Heart left ventricle (tissue), 16 donors: ENCODE results near the gene ZEB1. TPM values are rescaled to one million over a fixed set of nuclear protein-coding genes. Genes with fewer than 3 reads are reported as not detected.

Experiments
- ATAC-seq, 4 donors: fragments of 200-7000 bp; cut with Tn5 transposase; one replicate each; pipeline ENCODE4 v1.9.1; 2020 to 2022; ENCODE audit warnings: moderate library complexity in 4 of 4, mild to moderate bottlenecking in 3 of 4, moderate number of reproducible peaks in 1 of 4
- DNase-seq, 5 donors: peaks; one replicate each; pipeline ENCODE4 v3.0.0-alpha.2; 2020
- H3K27ac ChIP-seq, 12 donors: fragments of 200-600 bp; sonication (generic) in 4 of 12; one replicate each; pipeline versions ENCODE4 v1.5.0 to v1.8.0; 2016 to 2022; ENCODE audit warnings: mild to moderate bottlenecking in 2 of 12
- H3K27me3 ChIP-seq, 9 donors: fragments of 200-600 bp; sonication (generic) in 2 of 9; one replicate each; pipeline versions ENCODE4 v1.5.1 to v1.8.0; 2016 to 2022; ENCODE audit warnings: mild to moderate bottlenecking in 3 of 9
- H3K36me3 ChIP-seq, 9 donors: fragments of 200-600 bp; sonication (generic) in 2 of 9; one replicate each; pipeline versions ENCODE4 v1.5.0 to v1.8.0; 2018 to 2022; ENCODE audit warnings: mild to moderate bottlenecking in 2 of 9
- H3K4me1 ChIP-seq, 12 donors: fragments of 200-600 bp; sonication (generic) in 4 of 12; one replicate each; pipeline versions ENCODE4 v1.5.0 to v1.8.0; 2016 to 2022; ENCODE audit warnings: mild to moderate bottlenecking in 3 of 12
- H3K4me3 ChIP-seq, 12 donors: fragments of 200-600 bp; sonication (generic) in 4 of 12; one replicate each; pipeline versions ENCODE4 v1.5.0 to v1.8.0; 2017 to 2022; ENCODE audit warnings: mild to moderate bottlenecking in 9 of 12, moderate library complexity in 4 of 12
- H3K9me3 ChIP-seq, 12 donors: fragments of 200-600 bp; sonication (generic) in 4 of 12; one replicate each; pipeline versions ENCODE4 v1.5.0 to v1.8.0; 2016 to 2022; ENCODE audit warnings: mild to moderate bottlenecking in 1 of 12
- CTCF ChIP-seq, 12 donors: fragments of 200-600 bp; sonication (generic) in 4 of 12; IDR thresholded peaks; one replicate each; pipeline versions ENCODE4 v1.5.0 to v1.8.0; 2018 to 2022; ENCODE audit warnings: antibody characterized with exemption in 12 of 12, mild to moderate bottlenecking in 5 of 12
- POLR2A ChIP-seq, 2 donors: fragments of 450-650 bp; IDR thresholded peaks; one replicate each; pipeline ENCODE4 v1.6.1; 2017; ENCODE audit warnings: antibody characterized with exemption in 2 of 2, mild to moderate bottlenecking in 2 of 2, moderate library complexity in 2 of 2
- WGBS, 4 donors: extraction: QIAGEN DNeasy Blood & Tissue Kit in 2 of 4; methylation state at CpG; one replicate each; pipeline versions ENCODE4 v1.1.5 to v1.1.7; 2013 to 2018; 5-methylcytosine and 5-hydroxymethylcytosine counted together
- intact Hi-C, 10 donors: fragments of 100-400 bp; cut with DNase I; formaldehyde crosslinking; loops; one replicate each; pipeline versions ENCODE4 v1.11.1 to v1.14.2; 2022
- polyA plus RNA-seq, 2 donors: library from polyadenylated mRNA; stranded (reverse); fragments of 200-250 nt; gene quantifications; one replicate each; pipeline ENCODE4 v1.2.3, GENCODE V29; 2013
- total RNA-seq, 9 donors: library from RNA; depleted of rRNA in 2 of 9; stranded (reverse); fragments of >200 nt in 2 of 9; fragmentation: NEBNext Ultra II Directional in 3 of 9; extraction: Animal tissue kit (Norgen Biotek cat#: 25700) in 3 of 9; gene quantifications; one replicate each; pipeline versions ENCODE4 v1.1.0 to v1.2.4, GENCODE V29; 2016 to 2023
- donor health status: ischemic (EF 13 %, LVEDD 7.1; RV severe dilation, severe dysfunction).
- donor health status: healthy with polysubstance abuse.
- donor health status: DM: no; HTN: yes; CAD: no.
- donor health status: DM: no; HTN: no; CAD: no.
- donor health status: ischemic (EF 25% LVEDD 6.9; RV normal size, moderate dysfunction).
- donor health status: ischemic (EF 25% LVEDD 5.7; RV mildly dilated, moderate dysfunction).
- donor health status: healthy.
- donor health status: DM: yes; HTN: yes; CAD: no.
- donor health status: ischemic (EF 35%, LVEDD 5.7; RV mildly dilated, moderate dysfunction).
- donor health status: nonischemic (EF 11% LVEDD 7.7; RV severe dilation, severe dysfunction).
- donor health status: DM: yes; HTN: yes; CAD: no.
- donor health status: PGD.
- donor health status: ischemic (EF 29% LVEDD 5.4; RV normal size, mild dysfunction).
- donor health status: nonischemic (EF 23%, LVEDD 6.1; RV moderate dilation, normal function).

ZEB1 gene
- total and polyA plus RNA-seq, 11 donors = 15.4 to 135 (median 95.6) TPM

GRCh38 chr10:31515819-31516402 lies 196.9 kb downstream of the ZEB1 start:
- Histone ChIP-seq H3K27ac (no peak overlapping the region), H3K4me3 (no peak overlapping the region), H3K36me3 (peaks cover 0 to 97% (median 54%) of the 10 kb centered on the region in 9 donors), H3K4me1 (peaks cover 0 to 22% (median 2%) of the 10 kb centered on the region in 12 donors), H3K9me3 (no peaks in the 10 kb centered on the region), H3K27me3 (no peaks in the 10 kb centered on the region)
- intact Hi-C loops = loop anchor here in 1 of 10 donors (10.0 kb wide), 1 partner anchor 259 kb away; no protein-coding TSS in a partner anchor
- ATAC-seq (no peak), DNase-seq (no peak)
- TF ChIP-seq CTCF (IDR thresholded peaks at IDR 0.05) (no peak), POLR2A (IDR thresholded peaks at IDR 0.05) (no peak)

DNA sequence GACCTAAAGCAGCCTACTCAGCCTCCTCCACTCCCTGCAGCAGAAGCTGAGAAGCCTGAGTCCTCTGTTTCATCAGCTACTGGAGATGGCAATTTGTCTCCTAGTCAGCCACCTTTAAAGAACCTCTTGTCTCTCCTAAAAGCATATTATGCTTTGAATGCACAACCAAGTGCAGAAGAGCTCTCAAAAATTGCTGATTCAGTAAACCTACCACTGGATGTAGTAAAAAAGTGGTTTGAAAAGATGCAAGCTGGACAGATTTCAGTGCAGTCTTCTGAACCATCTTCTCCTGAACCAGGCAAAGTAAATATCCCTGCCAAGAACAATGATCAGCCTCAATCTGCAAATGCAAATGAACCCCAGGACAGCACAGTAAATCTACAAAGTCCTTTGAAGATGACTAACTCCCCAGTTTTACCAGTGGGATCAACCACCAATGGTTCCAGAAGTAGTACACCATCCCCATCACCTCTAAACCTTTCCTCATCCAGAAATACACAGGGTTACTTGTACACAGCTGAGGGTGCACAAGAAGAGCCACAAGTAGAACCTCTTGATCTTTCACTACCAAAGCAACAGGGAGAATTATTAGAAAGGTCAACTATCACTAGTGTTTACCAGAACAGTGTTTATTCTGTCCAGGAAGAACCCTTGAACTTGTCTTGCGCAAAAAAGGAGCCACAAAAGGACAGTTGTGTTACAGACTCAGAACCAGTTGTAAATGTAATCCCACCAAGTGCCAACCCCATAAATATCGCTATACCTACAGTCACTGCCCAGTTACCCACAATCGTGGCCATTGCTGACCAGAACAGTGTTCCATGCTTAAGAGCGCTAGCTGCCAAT lies 202.2 kb downstream of the ZEB1 start:
- no peak for ATAC-seq

GRCh38 chr10:31522820-31523219 lies 203.8 kb downstream of the ZEB1 start:
- H3K36me3 ChIP-seq = peaks cover 0 to 94% (median 80%) of the 10 kb centered on the region in 9 donors
- WGBS, 4 donors = 93 to 96% (median 94%) methylated on average over 4 of the region's 4 CpGs
- no peak overlapping the region for H3K4me3 ChIP-seq
- no peaks in the 10 kb centered on the region for H3K9me3 ChIP-seq
- peaks cover 0 to 20% (median 7%) of the 10 kb centered on the region in 12 donors for H3K4me1 ChIP-seq
- intact Hi-C loops = loop anchor here in 1 of 10 donors (10.0 kb wide), 1 partner anchor 252 kb away; no protein-coding TSS in a partner anchor
- no peaks in the 10 kb centered on the region for H3K27me3 ChIP-seq
- no peak for TF ChIP-seq CTCF (IDR thresholded peaks at IDR 0.05)
- TF ChIP-seq POLR2A (IDR thresholded peaks at IDR 0.05) = no peak
- DNase-seq (no peak), ATAC-seq (no peak)
- no peak overlapping the region for H3K27ac ChIP-seq

More for the DNA sequence above, 202.2 kb downstream of the ZEB1 start:
- DNase-seq = no peak
- H3K4me3 ChIP-seq = no peak overlapping the region
- intact Hi-C loops = loop anchor here in 1 of 10 donors (10.0 kb wide), 1 partner anchor 254 kb away; no protein-coding TSS in a partner anchor
- no peak overlapping the region for H3K27ac ChIP-seq
- no peak for TF ChIP-seq CTCF (IDR thresholded peaks at IDR 0.05)
- TF ChIP-seq POLR2A (IDR thresholded peaks at IDR 0.05) = no peak
- no peaks in the 10 kb centered on the region for H3K27me3 ChIP-seq
- H3K4me1 ChIP-seq = peaks cover 0 to 7% (median 1%) of the 10 kb centered on the region in 12 donors
- 95 to 100% (median 98%) methylated on average over 4 of the region's 4 CpGs for WGBS, 4 donors
- no peaks in the 10 kb centered on the region for H3K9me3 ChIP-seq
- H3K36me3 ChIP-seq = peaks cover 0 to 94% (median 75%) of the 10 kb centered on the region in 9 donors

DNA sequence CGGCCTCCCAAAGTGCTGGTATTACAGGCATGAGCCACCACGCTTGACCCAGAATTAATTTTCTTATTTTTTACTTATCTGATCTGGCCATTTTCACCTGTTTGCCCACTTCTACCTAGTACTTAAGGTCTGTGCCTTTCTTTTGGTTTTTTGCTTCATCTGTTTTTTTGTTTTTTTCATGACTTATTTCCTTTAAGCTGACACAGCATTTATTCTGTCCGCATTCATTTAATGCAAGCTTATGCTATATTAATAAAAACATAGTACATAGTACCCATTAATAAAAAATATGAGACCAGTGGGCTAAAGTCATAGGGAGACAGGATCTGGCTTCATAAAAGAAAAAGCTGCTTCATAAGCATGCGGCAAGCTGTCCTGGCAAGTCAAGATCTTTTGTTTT lies 205.4 kb downstream of the ZEB1 start:
- Histone ChIP-seq H3K4me3 (no peak overlapping the region), H3K9me3 (no peaks in the 10 kb centered on the region), H3K27ac (no peak overlapping the region), H3K36me3 (peaks cover 0 to 91% (median 67%) of the 10 kb centered on the region in 9 donors), H3K27me3 (no peaks in the 10 kb centered on the region), H3K4me1 (peaks cover 0 to 26% (median 9%) of the 10 kb centered on the region in 12 donors)
- 97 to 98% (median 97%) methylated on average over 4 of the region's 4 CpGs for WGBS, 4 donors
- intact Hi-C loops = loop anchor here in 1 of 10 donors (10.0 kb wide), 1 partner anchor 250 kb away; no protein-coding TSS in a partner anchor
- no peak for ATAC-seq
- no peak for DNase-seq
- no peak for TF ChIP-seq CTCF (IDR thresholded peaks at IDR 0.05)
- TF ChIP-seq POLR2A (IDR thresholded peaks at IDR 0.05) = no peak
